GM23248 (cell line): ENCODE measurements around the gene TOLLIP. TPM values are rescaled to one million over a fixed set of nuclear protein-coding genes. Genes with fewer than 3 reads are reported as not detected.

Experiments
- DNase-seq: peaks from one replicate; pipeline ENCODE4 v3.0.0-alpha.2; 2015
- H2AFZ ChIP-seq: fragments of 200-600 bp; sonication (generic); 2 replicates; pipeline ENCODE4 v1.6.1; 2016; ENCODE audit warnings: antibody characterized with exemption
- H3F3A ChIP-seq: fragments of 200-600 bp; sonication (generic); 2 replicates; pipeline ENCODE4 v1.6.1; 2016; ENCODE audit warnings: mild to moderate bottlenecking, antibody characterized with exemption, mixed run types; ENCODE audit not compliant: insufficient read depth
- H3K27ac ChIP-seq: fragments of 200-600 bp; sonication (generic); 2 replicates; pipeline ENCODE4 v1.5.1; 2016; ENCODE audit warnings: mild to moderate bottlenecking
- H3K27me3 ChIP-seq: fragments of 200-600 bp; sonication (generic); replicated peaks from 2 replicates; pipeline ENCODE4 v1.6.1; 2016; ENCODE audit warnings: mild to moderate bottlenecking; ENCODE audit not compliant: insufficient read depth
- H3K36me3 ChIP-seq: fragments of 200-600 bp; sonication (generic); 2 replicates; pipeline ENCODE4 v1.6.1; 2016; ENCODE audit warnings: low read depth, mild to moderate bottlenecking
- H3K4me1 ChIP-seq: fragments of 200-600 bp; sonication (generic); 2 replicates; pipeline ENCODE4 v1.6.1; 2016; ENCODE audit warnings: mild to moderate bottlenecking; ENCODE audit not compliant: insufficient read depth
- H3K4me2 ChIP-seq: fragments of 200-600 bp; sonication (generic); one replicate; pipeline ENCODE4 v1.6.1; 2016; ENCODE audit warnings: mild to moderate bottlenecking; ENCODE audit not compliant: unreplicated experiment
- H3K4me3 ChIP-seq: fragments of 200-600 bp; sonication (generic); 2 replicates; pipeline ENCODE4 v1.5.1; 2016; ENCODE audit warnings: mild to moderate bottlenecking
- H3K79me2 ChIP-seq: fragments of 200-600 bp; sonication (generic); 2 replicates; pipeline ENCODE4 v1.6.1; 2016; ENCODE audit warnings: mild to moderate bottlenecking; ENCODE audit not compliant: insufficient read depth
- H3K9ac ChIP-seq: fragments of 200-600 bp; sonication (generic); 2 replicates; pipeline ENCODE4 v1.6.1; 2016; ENCODE audit warnings: mild to moderate bottlenecking
- H3K9me2 ChIP-seq: fragments of 200-600 bp; sonication (generic); 2 replicates; pipeline ENCODE4 v1.6.1; 2016; ENCODE audit warnings: mixed run types, mild to moderate bottlenecking, moderate library complexity; ENCODE audit not compliant: insufficient read depth
- H3K9me3 ChIP-seq: fragments of 200-600 bp; sonication (generic); one replicate; pipeline ENCODE4 v1.6.1; 2017; ENCODE audit warnings: low read depth
- H4K20me1 ChIP-seq: fragments of 200-600 bp; sonication (generic); 2 replicates; pipeline ENCODE4 v1.6.0; 2016; ENCODE audit not compliant: insufficient read depth
- EZH2 ChIP-seq: fragments of 200-600 bp; sonication (generic); IDR thresholded peaks from 2 replicates; pipeline ENCODE4 v1.6.1; 2018; ENCODE audit warnings: antibody characterized with exemption, mild to moderate bottlenecking; ENCODE audit not compliant: insufficient read depth, poor library complexity, severe bottlenecking
- EZH2phosphoT487 ChIP-seq: fragments of 200-600 bp; sonication (generic); IDR thresholded peaks from 2 replicates; pipeline ENCODE4 v1.6.1; 2018; ENCODE audit warnings: antibody characterized with exemption, moderate library complexity, mild to moderate bottlenecking, low read depth; ENCODE audit not compliant: insufficient read depth
- WGBS, 2 experiments: methylation state at CpG; one replicate each; pipeline ENCODE4 v1.1.6; 2015 to 2017; ENCODE audit warnings: low lambda C conversion rate in 2 of 2, low coverage in 1 of 2; ENCODE audit errors: missing lambda C conversion rate in 2 of 2; 5-methylcytosine and 5-hydroxymethylcytosine counted together
- in situ Hi-C: fragments of 300-500 bp; cut with MboI; formaldehyde crosslinking; loops from 2 replicates; pipeline ENCODE4 v1.15.0; 2020
- polyA plus RNA-seq: library from polyadenylated mRNA; unstranded; fragments of >200 nt; fragmentation: Nextera tagmentation; extraction: Ambion mirVana; gene quantifications from 2 replicates; pipeline ENCODE4 v1.2.1, GENCODE V29; 2016
- total RNA-seq: library from RNA; depleted of rRNA; stranded (reverse); fragments of >200 nt; shearing (Covaris generic); gene quantifications from 2 replicates; pipeline ENCODE4 v1.2.3, GENCODE V29; 2014

The TOLLIP gene
- total and polyA plus RNA-seq, 2 experiments from 2014 or later = 27.3 to 57.7 TPM

DNA sequence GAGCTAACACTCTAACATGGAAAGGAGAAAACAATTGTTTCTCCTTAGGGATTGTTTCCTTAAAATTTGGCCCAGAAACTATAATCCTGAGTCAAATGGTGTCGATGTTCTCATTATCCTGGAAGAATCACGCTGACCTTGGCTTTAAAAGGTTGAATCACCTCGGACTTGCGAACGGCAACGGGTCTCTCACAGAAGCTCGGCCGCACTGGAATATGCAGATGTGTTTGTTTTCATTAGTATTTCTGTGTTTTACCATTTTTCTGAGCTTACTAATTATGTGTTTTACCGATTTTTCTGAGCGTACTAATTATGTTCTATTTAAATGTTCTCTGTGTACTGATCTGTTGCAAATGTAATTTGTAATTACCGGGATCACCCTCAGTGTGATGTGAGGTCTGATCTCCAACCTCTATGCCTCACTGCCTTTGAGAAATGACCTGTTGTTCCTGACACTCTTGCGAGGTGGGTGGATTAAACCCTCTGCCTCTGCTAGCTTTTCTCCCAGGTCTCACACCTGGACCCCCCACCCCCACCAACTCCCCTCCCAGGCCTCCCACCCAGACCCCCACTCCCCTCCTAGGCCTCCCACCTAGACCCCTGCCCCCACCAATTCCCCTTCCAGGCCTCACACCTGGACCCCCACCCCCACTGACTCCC, 42.0 kb upstream of the TOLLIP start:
- DNase-seq = no peak
- Histone ChIP-seq H3K36me3 (no peaks in the 10 kb centered on the region), H3K9ac (no peak overlapping the region), H3K79me2 (no peaks in the 10 kb centered on the region), H3K9me3 (no peaks in the 10 kb centered on the region), H3K4me1 (no peaks in the 10 kb centered on the region), H3F3A (no peaks in the 10 kb centered on the region), H3K27ac (no peak overlapping the region), H3K4me2 (no peak overlapping the region), H4K20me1 (no peaks in the 10 kb centered on the region), H3K4me3 (no peak overlapping the region), H2AFZ (no peak overlapping the region), H3K9me2 (no peaks in the 10 kb centered on the region), H3K27me3 (peaks cover 31% of the 10 kb centered on the region)
- TF ChIP-seq EZH2phosphoT487 (no peak), EZH2 (no peak)
- 65 to 71% methylated on average over 12 of the region's 12 CpGs for WGBS, 2 experiments
- in situ Hi-C loops = no loop called here

DNA sequence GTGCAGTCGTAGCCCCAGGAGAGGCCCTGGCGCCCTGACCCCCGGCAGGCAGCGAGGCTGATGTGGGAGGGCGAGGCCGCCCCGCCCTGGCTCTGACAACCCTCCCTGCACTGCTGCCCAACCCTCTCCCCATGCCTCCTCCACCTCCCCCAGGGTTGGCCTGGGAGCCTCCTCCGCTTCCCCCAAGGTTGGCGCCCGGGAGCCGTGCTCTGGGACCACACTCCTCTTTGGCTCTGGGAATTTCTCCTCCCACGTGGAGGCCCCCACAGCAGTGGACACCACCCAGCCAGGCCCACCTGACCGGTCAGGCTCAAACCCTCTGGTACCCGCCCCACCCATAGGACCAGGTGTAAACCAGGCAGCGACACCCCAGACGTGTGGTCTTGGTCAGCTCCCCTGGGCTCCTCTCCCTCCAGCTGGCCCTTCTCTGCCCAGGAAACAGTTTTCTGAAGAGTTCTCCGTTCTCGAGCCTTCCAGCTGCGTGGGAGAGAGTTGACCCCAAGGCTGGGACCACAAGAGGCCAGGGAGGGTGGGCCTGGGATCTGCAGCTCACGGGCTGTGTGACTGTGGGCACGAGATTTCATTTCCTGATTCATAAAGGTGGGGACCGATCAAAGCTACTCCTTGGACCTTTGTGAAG, 40.8 kb upstream of the TOLLIP start:
- no peaks in the 10 kb centered on the region for H4K20me1 ChIP-seq
- H3K9me3 ChIP-seq = no peaks in the 10 kb centered on the region
- H3K79me2 ChIP-seq = no peaks in the 10 kb centered on the region
- in situ Hi-C loops = no loop called here
- WGBS, 2 experiments = 56 to 60% methylated on average over 12 to 22 of the region's 22 CpGs
- H3F3A ChIP-seq = no peaks in the 10 kb centered on the region
- DNase-seq = no peak
- no peaks in the 10 kb centered on the region for H3K4me1 ChIP-seq
- peaks cover 33% of the 10 kb centered on the region for H3K27me3 ChIP-seq
- no peak overlapping the region for H3K4me3 ChIP-seq
- H3K36me3 ChIP-seq = no peaks in the 10 kb centered on the region
- H3K9me2 ChIP-seq = no peaks in the 10 kb centered on the region
- TF ChIP-seq EZH2 (no peak), EZH2phosphoT487 (no peak)
- no peak overlapping the region for H2AFZ ChIP-seq
- H3K27ac ChIP-seq = no peak overlapping the region
- no peak overlapping the region for H3K9ac ChIP-seq
- no peak overlapping the region for H3K4me2 ChIP-seq

DNA sequence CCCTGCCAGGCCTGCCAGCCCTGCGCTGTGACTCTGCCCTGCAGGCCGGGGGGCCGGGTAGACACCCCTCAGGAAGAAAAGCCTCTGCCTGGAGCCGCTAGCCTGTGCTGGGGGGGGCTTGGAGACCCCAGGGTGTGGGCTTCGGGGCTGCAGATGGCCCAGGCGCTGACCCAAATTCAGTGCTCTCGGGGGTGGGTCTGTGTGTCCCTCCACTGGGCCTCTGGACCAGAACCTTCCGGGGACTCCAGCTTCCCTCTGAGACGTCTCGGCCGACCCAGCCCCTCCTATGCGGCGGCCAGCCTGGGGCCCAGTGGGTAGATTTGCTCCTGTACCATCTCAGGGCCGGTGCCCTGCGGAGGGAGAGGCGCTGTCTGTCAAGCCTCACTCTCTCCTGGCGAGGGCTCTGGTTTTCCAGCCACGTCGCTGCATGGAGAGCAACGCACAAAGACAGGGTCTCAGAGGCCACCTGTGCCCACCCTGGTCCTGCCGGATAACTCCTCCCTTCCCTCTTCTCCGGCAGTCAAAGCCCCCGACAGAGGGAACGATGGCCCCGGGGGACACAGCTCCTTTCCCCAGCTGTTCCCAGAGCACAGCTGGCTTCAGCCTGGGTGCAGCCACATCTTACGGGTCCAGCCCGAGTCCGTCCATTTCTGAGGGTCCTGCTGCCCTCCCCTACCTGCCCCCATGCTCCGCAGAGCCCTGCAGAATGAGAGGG, 40.1 kb upstream of the TOLLIP start:
- Histone ChIP-seq H3K27ac (no peak overlapping the region), H3F3A (no peaks in the 10 kb centered on the region), H3K4me2 (no peak overlapping the region), H2AFZ (no peak overlapping the region), H3K4me3 (no peak overlapping the region), H4K20me1 (no peaks in the 10 kb centered on the region), H3K9me3 (no peaks in the 10 kb centered on the region), H3K27me3 (peaks cover 35% of the 10 kb centered on the region), H3K9ac (no peak overlapping the region), H3K36me3 (no peaks in the 10 kb centered on the region), H3K9me2 (no peaks in the 10 kb centered on the region), H3K79me2 (no peaks in the 10 kb centered on the region), H3K4me1 (no peaks in the 10 kb centered on the region)
- 45 to 46% methylated on average over 27 to 29 of the region's 29 CpGs for WGBS, 2 experiments
- TF ChIP-seq EZH2 (no peak), EZH2phosphoT487 (no peak)
- DNase-seq = no peak
- in situ Hi-C loops = no loop called here

DNA sequence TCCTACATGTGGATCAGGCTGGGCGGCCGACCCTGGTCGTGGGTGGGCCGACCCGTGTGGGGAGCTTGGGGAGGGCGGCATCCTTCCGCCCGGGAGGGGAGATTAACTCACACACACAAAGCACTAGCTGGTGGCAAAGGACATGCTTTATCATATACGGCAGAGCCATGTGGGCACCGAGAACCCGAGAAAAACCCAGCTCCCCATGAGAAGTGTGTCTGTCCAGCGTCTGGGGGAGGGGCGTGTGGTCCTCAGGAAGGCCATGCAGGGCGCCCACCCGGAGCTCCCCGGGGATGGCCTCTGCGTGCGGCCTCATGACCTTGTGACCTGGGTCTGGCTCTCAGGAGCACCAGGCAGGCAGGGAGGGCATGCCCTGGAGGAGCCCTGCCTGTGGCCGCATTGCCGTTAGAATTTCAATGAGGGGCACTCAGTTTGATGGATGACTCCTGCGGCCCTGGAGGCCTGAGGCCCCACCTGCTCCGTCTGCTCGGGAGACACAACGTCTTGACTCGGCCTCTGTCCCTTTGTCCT, 39.4 kb upstream of the TOLLIP start:
- Histone ChIP-seq H4K20me1 (no peaks in the 10 kb centered on the region), H3K9me2 (no peaks in the 10 kb centered on the region), H3K27me3 (peaks cover 35% of the 10 kb centered on the region), H3F3A (no peaks in the 10 kb centered on the region), H3K79me2 (no peaks in the 10 kb centered on the region), H2AFZ (no peak overlapping the region), H3K9me3 (no peaks in the 10 kb centered on the region), H3K4me3 (no peak overlapping the region), H3K4me1 (no peaks in the 10 kb centered on the region), H3K27ac (no peak overlapping the region), H3K9ac (no peak overlapping the region), H3K36me3 (no peaks in the 10 kb centered on the region), H3K4me2 (no peak overlapping the region)
- WGBS, 2 experiments = 20 to 24% methylated on average over 23 to 25 of the region's 25 CpGs
- in situ Hi-C loops = no loop called here
- no peak for DNase-seq
- TF ChIP-seq EZH2phosphoT487 = no peak
- no peak for TF ChIP-seq EZH2
